Naive thymus-derived CD4-positive, alpha-beta T cell (primary cell): Measurements from ENCODE around the gene SGSM2. TPM values are rescaled to one million over a fixed set of nuclear protein-coding genes. Genes with fewer than 3 reads are reported as not detected.

ENCODE experiments used
- ATAC-seq: fragments of 150-1000 bp; cut with Tn5 transposase; 2 replicates; pipeline ENCODE4 v1.10.0; 2021; ENCODE audit warnings: mild to moderate bottlenecking, moderate library complexity
- CTCF ChIA-PET: fragments of 350-600 bp; sonication (Branson Sonifier 250); formaldehyde crosslinking; loops from one replicate; lab custom pipeline; 2021; ENCODE audit warnings: antibody characterized with exemption; lab: Charles Lee
- POLR2A ChIA-PET: fragments of 350-600 bp; sonication (Branson Sonifier 250); formaldehyde crosslinking; loops from one replicate; lab custom pipeline; 2021; ENCODE audit warnings: antibody characterized with exemption, inconsistent platforms; lab: Charles Lee
- DNase-seq, 9 donors: peaks; one replicate each; pipeline versions ENCODE4 v3.0.0 to v3.0.0-alpha.2; 2020 to 2022; ENCODE audit warnings: mixed read lengths in 1 of 9
- H3K27ac ChIP-seq: one replicate; pipeline ENCODE4 v1.7.0; 2013; ENCODE audit warnings: mild to moderate bottlenecking, low read depth, low read length, moderate library complexity
- H3K27me3 ChIP-seq, 2 donors: one replicate each; pipeline ENCODE4 v1.7.0; 2013; ENCODE audit warnings: low read length in 2 of 2, mild to moderate bottlenecking in 2 of 2, moderate library complexity in 2 of 2; ENCODE audit not compliant: control insufficient read depth in 2 of 2, insufficient read depth in 2 of 2
- H3K36me3 ChIP-seq, 3 experiments: 1 replicate in 2 of 3; 2 replicates in 1 of 3; pipeline ENCODE4 v1.7.0; 2013; ENCODE audit warnings: low read length in 3 of 3, mild to moderate bottlenecking in 3 of 3, moderate library complexity in 1 of 3; ENCODE audit not compliant: insufficient read depth in 3 of 3, control insufficient read depth in 2 of 3
- H3K4me1 ChIP-seq, 2 donors: one replicate each; pipeline ENCODE4 v1.7.0; 2013; ENCODE audit warnings: low read length in 2 of 2, mild to moderate bottlenecking in 2 of 2, moderate library complexity in 1 of 2; ENCODE audit not compliant: control insufficient read depth in 2 of 2, insufficient read depth in 2 of 2
- H3K4me3 ChIP-seq: 2 replicates; pipeline ENCODE4 v1.7.0; 2013; ENCODE audit warnings: mild to moderate bottlenecking, low read length
- H3K9me3 ChIP-seq, 3 experiments: 1 replicate in 2 of 3; 2 replicates in 1 of 3; pipeline ENCODE4 v1.7.0; 2013; ENCODE audit warnings: low read length in 3 of 3; ENCODE audit not compliant: control insufficient read depth in 2 of 3
- H3K27ac Mint-ChIP-seq, 9 donors: one replicate each; pipeline ENCODE4 v1.8.0; 2020 to 2022; ENCODE audit warnings: mixed read lengths in 9 of 9, mild to moderate bottlenecking in 8 of 9, moderate library complexity in 5 of 9, inconsistent platforms in 2 of 9
- H3K27me3 Mint-ChIP-seq, 5 donors: one replicate each; pipeline ENCODE4 v1.8.0; 2021 to 2022; ENCODE audit warnings: mixed read lengths in 5 of 5, mild to moderate bottlenecking in 1 of 5
- H3K36me3 Mint-ChIP-seq, 5 donors: one replicate each; pipeline ENCODE4 v1.8.0; 2020 to 2022; ENCODE audit warnings: mixed read lengths in 5 of 5, mild to moderate bottlenecking in 3 of 5, inconsistent platforms in 1 of 5
- H3K4me1 Mint-ChIP-seq, 7 donors: one replicate each; pipeline ENCODE4 v1.8.0; 2020 to 2022; ENCODE audit warnings: mixed read lengths in 7 of 7, mild to moderate bottlenecking in 3 of 7, inconsistent platforms in 1 of 7
- H3K4me3 Mint-ChIP-seq, 10 donors: one replicate each; pipeline ENCODE4 v1.8.0; 2020 to 2022; ENCODE audit warnings: mild to moderate bottlenecking in 10 of 10, mixed read lengths in 10 of 10, moderate library complexity in 6 of 10, inconsistent platforms in 2 of 10
- H3K9me3 Mint-ChIP-seq, 11 donors: one replicate each; pipeline ENCODE4 v1.8.0; 2020 to 2022; ENCODE audit warnings: mixed read lengths in 11 of 11, mild to moderate bottlenecking in 4 of 11, inconsistent platforms in 1 of 11, moderate library complexity in 1 of 11
- intact Hi-C, 2 donors: fragments of 100-400 bp; cut with micrococcal nuclease; formaldehyde crosslinking; loops; one replicate each; pipeline ENCODE4 v1.15.1; 2023
- polyA plus RNA-seq, 2 donors: library from polyadenylated mRNA; unstranded; fragments of 300-500 nt; fragmentation: Illumina TruSeq; gene quantifications; one replicate each; pipeline ENCODE4 v1.2.3, GENCODE V29; 2021
- total RNA-seq, 6 experiments: library from RNA in 5 of 6; stranded (reverse) in 5 of 6; gene quantifications; 1 replicate in 5 of 6; 2 replicates in 1 of 6; pipeline ENCODE4 v1.2.3 and lab custom pipeline; 2021 to 2026

The SGSM2 gene
- total and polyA plus RNA-seq, 7 experiments from 2014 or later, result 9.4 to 151 (median 118) TPM

DNA sequence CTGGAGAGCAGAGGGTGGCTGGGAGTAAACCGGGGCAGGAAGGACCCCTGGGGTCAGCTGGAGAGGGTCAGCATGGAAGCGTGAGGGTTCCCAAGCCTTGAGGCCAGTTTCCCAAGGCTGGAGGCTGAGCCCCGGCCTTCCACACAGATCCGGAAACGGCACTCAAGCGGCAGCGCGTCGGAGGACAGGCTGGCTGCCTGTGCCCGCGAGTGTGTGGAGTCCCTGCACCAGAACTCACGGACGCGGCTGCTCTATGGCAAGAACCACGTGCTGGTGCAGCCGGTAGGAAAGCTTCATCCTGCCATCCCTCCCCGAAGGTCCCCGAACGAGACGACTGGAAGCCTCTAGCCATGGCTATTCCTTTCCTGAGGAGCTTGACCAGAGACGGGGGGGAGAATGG, 26.0 kb downstream of the SGSM2 start:
- H3K36me3 Mint-ChIP-seq, result peaks cover 0 to 12% (median 0%) of the 10 kb centered on the region in 5 donors

DNA sequence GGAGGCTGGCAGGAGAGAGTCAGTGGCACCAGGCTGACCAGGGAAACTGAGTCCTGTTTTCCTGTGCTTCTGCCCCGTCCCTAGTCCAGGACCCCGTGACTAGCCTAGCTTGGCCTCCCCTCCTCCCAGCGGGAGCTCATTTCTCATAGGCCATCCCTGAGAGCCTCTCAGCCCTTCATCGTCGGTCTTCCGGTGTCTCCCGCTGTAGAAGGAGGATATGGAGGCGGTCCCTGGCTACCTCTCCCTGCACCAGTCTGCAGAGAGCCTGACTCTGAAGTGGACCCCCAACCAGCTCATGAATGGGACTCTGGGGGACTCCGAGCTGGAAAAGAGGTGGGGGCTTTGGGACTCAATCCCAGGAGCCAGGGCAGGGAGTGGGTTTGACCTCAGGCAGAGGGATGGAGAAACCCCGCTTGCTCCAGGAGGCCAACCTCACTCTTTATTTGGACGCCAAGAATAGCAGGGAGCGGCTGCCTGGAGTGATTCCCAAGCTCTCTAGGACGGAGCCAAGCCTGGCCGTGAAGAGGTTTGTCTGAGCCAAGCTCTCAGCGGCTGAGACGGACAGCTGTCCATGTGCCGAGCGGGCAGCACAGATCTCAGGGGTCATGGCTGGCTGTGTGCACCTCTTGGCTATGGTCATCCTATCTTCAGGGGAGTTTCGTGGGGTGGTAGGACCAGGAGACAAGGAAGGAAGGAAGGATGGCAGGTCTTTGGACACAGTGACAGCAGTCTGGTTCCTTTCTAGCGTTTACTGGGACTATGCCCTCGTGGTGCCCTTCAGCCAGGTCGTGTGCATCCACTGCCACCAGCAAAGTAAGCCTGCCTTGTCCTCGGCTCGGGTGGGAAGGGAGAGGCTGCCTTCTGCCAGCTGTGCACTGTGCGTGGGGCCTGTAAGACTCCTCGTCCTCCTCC, 26.8 kb downstream of the SGSM2 start:
- H3K9me3 Mint-ChIP-seq, result no peaks in the 10 kb centered on the region
- no peaks in the 10 kb centered on the region for H3K27me3 Mint-ChIP-seq
- Histone ChIP-seq H3K27ac (no peak overlapping the region), H3K4me3 (no peak overlapping the region), H3K36me3 (peaks cover 0 to 80% (median 3%) of the 10 kb centered on the region in 3 experiments), H3K9me3 (no peaks in the 10 kb centered on the region), H3K4me1 (no peaks in the 10 kb centered on the region), H3K27me3 (no peaks in the 10 kb centered on the region)
- DNase-seq (no peak), ATAC-seq (no peak)
- H3K4me1 Mint-ChIP-seq, result peaks cover 0 to 6% (median 0%) of the 10 kb centered on the region in 7 donors
- no peak overlapping the region for H3K4me3 Mint-ChIP-seq
- POLR2A ChIA-PET, result interaction anchor here (0.6 kb wide), 1 partner anchor 15 kb away, joined by 4 read pairs; no protein-coding TSS in a partner anchor
- no peak overlapping the region for H3K27ac Mint-ChIP-seq
- H3K36me3 Mint-ChIP-seq, result peaks cover 0 to 12% (median 0%) of the 10 kb centered on the region in 5 donors
- CTCF ChIA-PET, result interaction anchor here (0.7 to 2.1 kb wide), 2 partner anchors 10 to 19 kb away, joined by 3 to 5 read pairs; no protein-coding TSS in a partner anchor
- intact Hi-C loops, result no loop called here

More for the DNA sequence above, 26.0 kb downstream of the SGSM2 start:
- Histone ChIP-seq H3K27me3 (no peaks in the 10 kb centered on the region), H3K4me3 (no peak overlapping the region), H3K36me3 (peaks cover 0 to 76% (median 3%) of the 10 kb centered on the region in 3 experiments), H3K4me1 (no peaks in the 10 kb centered on the region), H3K27ac (no peak overlapping the region), H3K9me3 (no peaks in the 10 kb centered on the region)
- no peak for ATAC-seq
- intact Hi-C loops, result no loop called here
- Mint-ChIP-seq H3K4me1 (peaks cover 0 to 6% (median 0%) of the 10 kb centered on the region in 7 donors), H3K9me3 (no peaks in the 10 kb centered on the region), H3K27ac (no peak overlapping the region), H3K27me3 (no peaks in the 10 kb centered on the region), H3K4me3 (no peak overlapping the region)
- POLR2A ChIA-PET, result no interaction called here
- DNase-seq, result no peak
- CTCF ChIA-PET, result interaction anchor here (0.7 to 2.1 kb wide), 2 partner anchors 9 to 20 kb away, joined by 3 to 5 read pairs; no protein-coding TSS in a partner anchor

DNA sequence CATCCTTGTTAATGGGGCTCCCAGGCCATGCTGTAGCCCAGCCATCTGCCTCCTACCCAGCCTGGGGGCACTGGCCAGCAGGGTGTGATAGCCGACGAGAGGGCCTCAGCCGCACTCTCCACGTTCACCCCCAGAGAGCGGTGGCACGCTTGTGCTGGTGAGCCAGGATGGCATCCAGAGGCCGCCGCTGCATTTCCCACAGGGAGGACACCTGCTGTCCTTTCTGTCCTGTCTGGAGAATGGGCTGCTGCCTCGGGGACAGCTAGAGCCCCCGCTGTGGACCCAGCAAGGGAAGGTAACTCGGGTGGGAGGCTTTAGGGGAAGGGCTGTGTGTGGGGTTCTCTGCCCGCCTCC, 27.4 kb downstream of the SGSM2 start:
- ATAC-seq, result no peak
- Histone ChIP-seq H3K4me1 (no peaks in the 10 kb centered on the region), H3K27me3 (no peaks in the 10 kb centered on the region), H3K9me3 (no peaks in the 10 kb centered on the region), H3K27ac (no peak overlapping the region), H3K36me3 (peaks cover 0 to 82% (median 3%) of the 10 kb centered on the region in 3 experiments), H3K4me3 (no peak overlapping the region)
- Mint-ChIP-seq H3K4me1 (peaks cover 0 to 6% (median 0%) of the 10 kb centered on the region in 7 donors), H3K4me3 (no peak overlapping the region), H3K36me3 (peaks cover 0 to 12% (median 0%) of the 10 kb centered on the region in 5 donors), H3K27me3 (no peaks in the 10 kb centered on the region), H3K27ac (no peak overlapping the region), H3K9me3 (no peaks in the 10 kb centered on the region)
- DNase-seq, result no peak
- intact Hi-C loops, result no loop called here
- ChIA-PET CTCF (no interaction called here), POLR2A (no interaction called here)

DNA sequence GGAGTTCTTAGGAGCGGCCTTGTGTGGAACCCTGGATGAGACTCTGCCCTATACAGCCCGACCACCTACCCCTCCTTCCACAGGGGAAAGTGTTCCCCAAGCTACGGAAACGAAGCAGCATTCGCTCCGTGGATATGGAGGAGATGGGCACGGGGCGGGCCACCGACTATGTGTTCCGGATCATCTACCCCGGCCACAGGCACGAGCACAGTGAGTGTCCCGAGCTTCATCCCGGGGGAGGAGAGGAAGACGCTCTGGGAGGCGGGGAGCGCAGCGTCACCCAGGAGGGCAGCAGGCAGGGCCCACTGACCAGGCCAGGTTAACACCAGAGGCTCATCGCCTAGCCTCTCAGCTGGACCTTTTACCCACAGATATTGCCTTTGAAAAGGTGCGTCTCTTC, 27.8 kb downstream of the SGSM2 start:
- H3K9me3 ChIP-seq, result no peaks in the 10 kb centered on the region
- peaks cover 0 to 12% (median 0%) of the 10 kb centered on the region in 5 donors for H3K36me3 Mint-ChIP-seq
- peaks cover 0 to 6% (median 0%) of the 10 kb centered on the region in 7 donors for H3K4me1 Mint-ChIP-seq
- H3K27me3 ChIP-seq, result no peaks in the 10 kb centered on the region
- no peak overlapping the region for H3K4me3 Mint-ChIP-seq
- ATAC-seq (no peak), DNase-seq (no peak)
- no peaks in the 10 kb centered on the region for H3K9me3 Mint-ChIP-seq
- peaks cover 0 to 85% (median 3%) of the 10 kb centered on the region in 3 experiments for H3K36me3 ChIP-seq
- no peak overlapping the region for H3K4me3 ChIP-seq
- H3K4me1 ChIP-seq, result no peaks in the 10 kb centered on the region
- H3K27ac ChIP-seq, result no peak overlapping the region
- POLR2A ChIA-PET, result no interaction called here
- no peak overlapping the region for H3K27ac Mint-ChIP-seq
- intact Hi-C loops, result no loop called here
- CTCF ChIA-PET, result no interaction called here
- H3K27me3 Mint-ChIP-seq, result no peaks in the 10 kb centered on the region

DNA sequence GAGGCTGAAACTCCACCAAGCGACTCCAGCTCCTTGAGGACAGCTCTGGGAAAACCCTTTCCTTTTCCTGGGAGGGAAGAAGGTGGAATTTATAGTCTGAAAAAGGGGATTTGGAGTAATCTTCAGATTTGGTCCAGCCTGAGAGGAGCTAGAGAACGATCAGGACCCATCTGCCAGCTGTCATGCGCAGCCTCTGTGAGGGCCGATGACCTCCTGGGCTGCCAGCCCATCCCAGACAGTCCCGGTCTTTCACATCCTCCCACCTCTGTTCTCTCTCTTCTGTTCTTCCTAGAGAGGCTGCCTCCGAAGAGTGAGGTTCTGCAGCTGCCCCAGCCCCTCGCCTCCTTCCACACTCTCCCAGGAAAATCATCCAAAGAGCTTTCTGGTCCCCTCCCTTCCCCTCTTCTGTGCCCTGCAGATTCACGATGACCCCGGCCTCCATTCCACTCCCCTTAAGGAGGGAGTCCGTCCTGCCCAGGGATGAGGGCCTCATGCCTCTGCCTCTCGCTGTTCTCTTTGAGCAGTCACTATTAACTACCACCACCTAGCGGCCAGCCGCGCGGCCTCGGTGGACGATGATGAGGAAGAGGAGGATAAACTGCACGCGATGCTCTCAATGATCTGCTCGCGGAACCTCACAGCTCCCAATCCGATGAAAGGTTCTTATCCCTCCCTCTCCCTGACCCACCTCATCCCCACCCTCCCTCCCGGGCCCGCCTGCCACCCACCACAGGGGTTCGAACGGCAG, 29.6 kb downstream of the SGSM2 start:
- DNase-seq (no peak), ATAC-seq (no peak)
- Mint-ChIP-seq H3K27me3 (no peaks in the 10 kb centered on the region), H3K36me3 (peaks cover 0 to 15% (median 0%) of the 10 kb centered on the region in 5 donors), H3K4me1 (no peaks in the 10 kb centered on the region), H3K4me3 (no peak overlapping the region), H3K9me3 (no peaks in the 10 kb centered on the region), H3K27ac (no peak overlapping the region)
- CTCF ChIA-PET, result no interaction called here
- intact Hi-C loops, result no loop called here
- Histone ChIP-seq H3K4me1 (no peaks in the 10 kb centered on the region), H3K27ac (no peak overlapping the region), H3K27me3 (no peaks in the 10 kb centered on the region), H3K36me3 (peaks cover 0 to 88% (median under 1%) of the 10 kb centered on the region in 3 experiments), H3K4me3 (no peak overlapping the region), H3K9me3 (no peaks in the 10 kb centered on the region)
- POLR2A ChIA-PET, result no interaction called here

DNA sequence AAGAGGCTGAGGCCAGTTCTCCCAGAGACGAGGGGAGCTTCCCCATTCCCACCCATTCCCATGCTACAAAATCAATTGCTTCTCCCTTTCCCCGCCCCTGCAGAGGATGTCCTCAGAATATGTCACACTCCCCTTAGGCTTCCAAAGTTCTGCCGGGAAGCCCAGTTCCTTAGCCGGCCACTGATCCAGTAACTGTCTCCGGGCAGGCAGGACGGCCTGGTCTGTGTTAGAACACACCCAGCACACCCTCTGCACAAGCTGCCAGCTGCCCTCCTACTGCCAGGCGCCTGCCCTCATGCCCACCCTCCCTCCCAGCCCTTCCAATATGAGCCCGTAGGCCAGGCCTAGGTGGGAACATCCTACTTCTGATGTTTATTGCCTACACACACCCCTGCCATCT, 31.1 kb downstream of the SGSM2 start:
- H3K9me3 ChIP-seq, result no peaks in the 10 kb centered on the region
- peaks cover 0 to 7% (median 0%) of the 10 kb centered on the region in 5 donors for H3K36me3 Mint-ChIP-seq
- no peak for ATAC-seq
- H3K4me1 Mint-ChIP-seq, result no peaks in the 10 kb centered on the region
- H3K4me1 ChIP-seq, result no peaks in the 10 kb centered on the region
- H3K4me3 Mint-ChIP-seq, result no peak overlapping the region
- ChIA-PET CTCF (interaction anchor here (1.0 kb wide), 1 partner anchor 14 kb away, joined by 3 read pairs; no protein-coding TSS in a partner anchor), POLR2A (no interaction called here)
- H3K4me3 ChIP-seq, result no peak overlapping the region
- H3K27ac ChIP-seq, result no peak overlapping the region
- no peak for DNase-seq
- H3K27ac Mint-ChIP-seq, result no peak overlapping the region
- no peaks in the 10 kb centered on the region for H3K27me3 Mint-ChIP-seq
- H3K36me3 ChIP-seq, result peaks cover 0 to 91% (median 0%) of the 10 kb centered on the region in 3 experiments
- no peaks in the 10 kb centered on the region for H3K9me3 Mint-ChIP-seq
- H3K27me3 ChIP-seq, result no peaks in the 10 kb centered on the region
- intact Hi-C loops, result no loop called here
